ENCODE results near the gene CDK6. TPM values are rescaled to one million over a fixed set of nuclear protein-coding genes. Genes with fewer than 3 reads are reported as not detected.

CDK6 gene
- total RNA-seq, 1 experiment from 2014 or later, result 41.4 TPM

DNA sequence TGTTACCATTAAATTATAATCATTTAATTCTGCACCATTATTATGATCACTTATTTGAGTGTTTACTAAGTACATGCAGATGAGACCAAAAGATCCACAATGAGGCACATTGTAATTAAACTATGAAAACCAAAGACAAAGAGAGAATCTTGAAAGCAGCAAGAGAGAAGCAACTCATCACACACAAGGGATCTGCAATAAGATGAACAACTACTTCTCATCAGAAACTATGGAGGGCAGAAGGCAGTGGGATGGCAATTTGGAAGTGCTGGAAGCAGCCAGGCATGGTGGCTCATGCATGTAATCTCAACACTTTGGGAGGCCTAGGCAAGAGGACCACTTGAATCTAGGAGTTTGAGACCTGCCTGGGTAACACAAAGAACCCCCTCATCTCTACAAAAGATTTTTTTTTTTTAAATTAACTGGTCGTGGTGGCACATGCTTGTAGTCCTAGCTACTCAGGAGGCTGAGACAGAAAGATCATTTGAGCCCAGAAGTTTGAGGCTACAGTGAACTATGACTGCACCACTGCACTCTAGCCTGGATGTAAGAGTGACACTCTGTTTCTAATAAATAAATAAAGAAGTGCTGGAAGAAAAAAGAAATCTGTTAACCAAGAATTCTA lies 47.7 kb downstream of the CDK6 start:
- BruUV-seq (replicated peaks), result no TSS peak
- Histone ChIP-seq H3K36me3 (ENCODE audit: control insufficient read depth in 1 of 2, insufficient read depth in 2 of 2, low read length in 2 of 2) (no peaks in the 10 kb centered on the region), H3K4me1 (ENCODE audit: control insufficient read depth in 1 of 2, insufficient read depth in 2 of 2, low read length in 2 of 2) (peaks cover 0 to 14% of the 10 kb centered on the region in 2 experiments; a peak in 2 of 4 replicates), H4K20me1 (ENCODE audit: insufficient read depth) (no peaks in the 10 kb centered on the region), H3K4me3 (replicated peaks in 1 of 2; ENCODE audit: low read depth in 1 of 2, low read length in 2 of 2) (no peak overlapping the region), H2AFZ (ENCODE audit: low read depth, low read length, poor library complexity, severe bottlenecking) (no peak overlapping the region), H3K9me3 (ENCODE audit: control insufficient read depth in 1 of 2, insufficient read depth in 1 of 2, low read depth in 1 of 2, low read length in 2 of 2) (peaks cover 0 to 11% of the 10 kb centered on the region in 2 experiments; a peak in 3 of 4 replicates), H3K4me2 (ENCODE audit: low read length) (no peak overlapping the region), H3K27me3 (ENCODE audit: insufficient read depth, low read length) (no peaks in the 10 kb centered on the region), H3K9me2 (ENCODE audit: insufficient read depth) (no peaks in the 10 kb centered on the region), H3K9ac (ENCODE audit: low read length) (no peak overlapping the region), H3K79me2 (ENCODE audit: insufficient read depth, low read length) (peaks cover 97% of the 10 kb centered on the region), H3K27ac (ENCODE audit: low read depth, low read length) (no peak overlapping the region)
- DNase-seq (ENCODE audit: low read depth, low spot score), result no peak
- TF ChIP-seq JUND (IDR thresholded peaks at IDR 0.05) (0 out of 2 replicates have a peak, but pooled peaks have one; percentile 26), CBX3 (IDR thresholded peaks at IDR 0.05; ENCODE audit: low read depth) (peak; percentile 99), EZH2 (IDR thresholded peaks at IDR 0.05) (no peak), CEBPB (IDR thresholded peaks at IDR 0.05; ENCODE audit: low read depth) (0 out of 2 replicates have a peak, but pooled peaks have one; percentile 24)
- RAD21 ChIA-PET (ENCODE audit: low non-redundant PET in 1 of 2, low total read pairs in 2 of 2, uncharacterized antibody in 2 of 2, unreplicated experiment in 2 of 2), result no interaction called here
- CTCF ChIA-PET, result no interaction called here
- ATAC-seq, result no peak
- intact Hi-C loops (cut with micrococcal nuclease), result no loop called here
- POLR2A ChIA-PET, result no interaction called here

DNA sequence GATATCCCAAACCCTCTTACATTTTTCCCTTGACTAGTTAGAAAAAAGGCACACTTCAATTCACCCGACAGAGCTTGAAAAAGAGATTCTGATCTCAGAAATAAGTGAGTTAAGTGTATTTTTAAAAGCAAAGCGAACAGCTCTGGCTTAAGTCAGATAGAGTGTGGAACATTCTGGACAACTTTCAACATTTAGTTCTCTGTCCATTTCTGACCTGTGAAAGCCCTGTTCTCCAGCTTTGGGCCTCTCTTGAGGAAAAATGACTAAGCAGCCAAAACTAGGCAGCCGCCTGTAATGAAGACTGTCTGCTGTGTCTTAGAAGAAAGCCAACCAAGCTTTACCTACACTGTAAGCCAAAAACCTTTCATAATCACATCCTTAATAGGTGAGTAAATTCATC lies 50.5 kb downstream of the CDK6 start:
- DNase-seq (ENCODE audit: low read depth, low spot score) (no peak), ATAC-seq (no peak)
- no peak for TF ChIP-seq RAD21 (IDR thresholded peaks at IDR 0.05; ENCODE audit: low read depth)
- no peak for TF ChIP-seq POLR2AphosphoS5 (IDR thresholded peaks at IDR 0.05; ENCODE audit: low read depth, low read length)
- TF ChIP-seq, protein P1, sequence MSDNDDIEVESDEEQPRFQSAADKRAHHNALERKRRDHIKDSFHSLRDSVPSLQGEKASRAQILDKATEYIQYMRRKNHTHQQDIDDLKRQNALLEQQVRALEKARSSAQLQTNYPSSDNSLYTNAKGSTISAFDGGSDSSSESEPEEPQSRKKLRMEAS (IDR thresholded peaks at IDR 0.05), result no peak
- no peak for TF ChIP-seq SRF (IDR thresholded peaks at IDR 0.05; ENCODE audit: low read depth)
- TF ChIP-seq TCF7L2 (IDR thresholded peaks at IDR 0.05; ENCODE audit: borderline replicate concordance, extremely low read depth, insufficient read depth, insufficient read length), result no peak
- TF ChIP-seq EZH2 (IDR thresholded peaks at IDR 0.05), result no peak
- no peak for TF ChIP-seq YY1 (IDR thresholded peaks at IDR 0.05; ENCODE audit: extremely low read depth, insufficient replicate concordance, low read depth, low read length)
- TF ChIP-seq POLR2A (IDR thresholded peaks at IDR 0.05; ENCODE audit: borderline replicate concordance, extremely low read depth, insufficient read depth, insufficient read length), result no peak
- TF ChIP-seq, protein P2, sequence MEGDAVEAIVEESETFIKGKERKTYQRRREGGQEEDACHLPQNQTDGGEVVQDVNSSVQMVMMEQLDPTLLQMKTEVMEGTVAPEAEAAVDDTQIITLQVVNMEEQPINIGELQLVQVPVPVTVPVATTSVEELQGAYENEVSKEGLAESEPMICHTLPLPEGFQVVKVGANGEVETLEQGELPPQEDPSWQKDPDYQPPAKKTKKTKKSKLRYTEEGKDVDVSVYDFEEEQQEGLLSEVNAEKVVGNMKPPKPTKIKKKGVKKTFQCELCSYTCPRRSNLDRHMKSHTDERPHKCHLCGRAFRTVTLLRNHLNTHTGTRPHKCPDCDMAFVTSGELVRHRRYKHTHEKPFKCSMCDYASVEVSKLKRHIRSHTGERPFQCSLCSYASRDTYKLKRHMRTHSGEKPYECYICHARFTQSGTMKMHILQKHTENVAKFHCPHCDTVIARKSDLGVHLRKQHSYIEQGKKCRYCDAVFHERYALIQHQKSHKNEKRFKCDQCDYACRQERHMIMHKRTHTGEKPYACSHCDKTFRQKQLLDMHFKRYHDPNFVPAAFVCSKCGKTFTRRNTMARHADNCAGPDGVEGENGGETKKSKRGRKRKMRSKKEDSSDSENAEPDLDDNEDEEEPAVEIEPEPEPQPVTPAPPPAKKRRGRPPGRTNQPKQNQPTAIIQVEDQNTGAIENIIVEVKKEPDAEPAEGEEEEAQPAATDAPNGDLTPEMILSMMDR (IDR thresholded peaks at IDR 0.05 in 2 of 3, conservative IDR thresholded peaks at IDR 0.05 in 1 of 3; ENCODE audit: borderline replicate concordance in 1 of 3, insufficient read depth in 1 of 3, low read depth in 2 of 3, low read length in 2 of 3), result no peak
- no peak for TF ChIP-seq ZFX (IDR thresholded peaks at IDR 0.05)
- TF ChIP-seq FOSL1 (IDR thresholded peaks at IDR 0.05; ENCODE audit: low read depth), result no peak
- no peak for TF ChIP-seq JUND (IDR thresholded peaks at IDR 0.05)
- no peak for TF ChIP-seq CEBPB (IDR thresholded peaks at IDR 0.05; ENCODE audit: low read depth)
- H3K27ac ChIP-seq (ENCODE audit: low read depth, low read length), result no peak overlapping the region
- peaks cover 0 to 11% of the 10 kb centered on the region in 2 experiments; a peak in 3 of 4 replicates for H3K9me3 ChIP-seq (ENCODE audit: control insufficient read depth in 1 of 2, insufficient read depth in 1 of 2, low read depth in 1 of 2, low read length in 2 of 2)
- H3K36me3 ChIP-seq (ENCODE audit: control insufficient read depth in 1 of 2, insufficient read depth in 2 of 2, low read length in 2 of 2), result no peaks in the 10 kb centered on the region
- CTCF ChIA-PET, result no interaction called here
- no peaks in the 10 kb centered on the region for H3K9me2 ChIP-seq (ENCODE audit: insufficient read depth)
- H3K4me1 ChIP-seq (ENCODE audit: control insufficient read depth in 1 of 2, insufficient read depth in 2 of 2, low read length in 2 of 2), result peaks cover 17 to 30% of the 10 kb centered on the region in 2 experiments
- no peak overlapping the region for H3K4me3 ChIP-seq (replicated peaks in 1 of 2; ENCODE audit: low read depth in 1 of 2, low read length in 2 of 2)
- intact Hi-C loops (cut with micrococcal nuclease), result no loop called here
- no peak overlapping the region for H3K9ac ChIP-seq (ENCODE audit: low read length)
- RAD21 ChIA-PET (ENCODE audit: low non-redundant PET in 1 of 2, low total read pairs in 2 of 2, uncharacterized antibody in 2 of 2, unreplicated experiment in 2 of 2), result no interaction called here
- BruUV-seq (replicated peaks), result no TSS peak
- H3K27me3 ChIP-seq (ENCODE audit: insufficient read depth, low read length), result no peaks in the 10 kb centered on the region
- no peaks in the 10 kb centered on the region for H4K20me1 ChIP-seq (ENCODE audit: insufficient read depth)
- H3K79me2 ChIP-seq (ENCODE audit: insufficient read depth, low read length), result peaks cover 97% of the 10 kb centered on the region
- H3K4me2 ChIP-seq (ENCODE audit: low read length), result no peak overlapping the region
- H2AFZ ChIP-seq (ENCODE audit: low read depth, low read length, poor library complexity, severe bottlenecking), result no peak overlapping the region
- POLR2A ChIA-PET, result no interaction called here

Measured in HCT116 (cell line).